GM20000 (cell line): ENCODE data around the gene PAQR8.

Experiments
- DNase-seq: peaks from one replicate; pipeline ENCODE4 v3.0.0; 2012; ENCODE audit warnings: low spot score
- CTCF ChIP-seq: IDR thresholded peaks from 2 replicates; pipeline ENCODE4 v1.5.1; 2012; ENCODE audit warnings: mild to moderate bottlenecking, control low read depth; ENCODE audit errors: extremely low read depth, missing control alignments

PAQR8 gene

GRCh38 chr6:52399511-52400312 lies 37.8 kb downstream of the PAQR8 start:
- peak; percentile 78 for TF ChIP-seq CTCF
- DNase-seq = peak; percentile 63

GRCh38 chr6:52400313-52401041 lies 38.5 kb downstream of the PAQR8 start:
- DNase-seq = no peak
- no peak for TF ChIP-seq CTCF

- TF ChIP-seq CTCF = no peak
- DNase-seq = no peak
Observed at GRCh38 chr6:52403086-52403485, 41.1 kb downstream of the PAQR8 start.

GRCh38 chr6:52403627-52404026 lies 41.7 kb downstream of the PAQR8 start:
- no peak for TF ChIP-seq CTCF
- no peak for DNase-seq

- DNase-seq = no peak
- no peak for TF ChIP-seq CTCF
Observed at GRCh38 chr6:52405243-52405642, 43.3 kb downstream of the PAQR8 start.

- no peak for TF ChIP-seq CTCF
- peak; percentile 49 for DNase-seq
Observed at GRCh38 chr6:52407467-52407866, 45.5 kb downstream of the PAQR8 start.

- no peak for DNase-seq
- TF ChIP-seq CTCF = no peak
Observed at GRCh38 chr6:52409499-52409898, 47.5 kb downstream of the PAQR8 start.
